Stimulated activated CD8-positive, alpha-beta memory T cell treated with anti-CD3 and anti-CD28 coated beads, Interleukin-12 subunit alpha, Interleukin-12 subunit beta, amount 100 ng/mL, for 4 hours (primary cell): ENCODE measurements around the gene MCF2L2.

ENCODE experiments used
- DNase-seq: peaks from one replicate; pipeline ENCODE4 v3.0.0-alpha.2; 2020; ENCODE audit warnings: low read depth

Gene MCF2L2

GRCh38 chr3:183265834-183266417 is 162.5 kb downstream of the MCF2L2 start:
- peak; percentile 10 for DNase-seq

GRCh38 chr3:183265157-183265642 is 163.2 kb downstream of the MCF2L2 start:
- DNase-seq: no peak

- DNase-seq: no peak
Measured at GRCh38 chr3:183264268-183264667, 164.2 kb downstream of the MCF2L2 start.

- no peak for DNase-seq
Measured at GRCh38 chr3:183262875-183263378, 165.5 kb downstream of the MCF2L2 start.

GRCh38 chr3:183261151-183261724 is 167.2 kb downstream of the MCF2L2 start:
- DNase-seq: no peak

GRCh38 chr3:183260167-183260904 is 168.1 kb downstream of the MCF2L2 start:
- DNase-seq: no peak

GRCh38 chr3:183259621-183260020 is 168.8 kb downstream of the MCF2L2 start:
- DNase-seq: no peak

GRCh38 chr3:183259087-183259486 is 169.3 kb downstream of the MCF2L2 start:
- no peak for DNase-seq

GRCh38 chr3:183255348-183255730 is 173.1 kb downstream of the MCF2L2 start:
- no peak for DNase-seq

GRCh38 chr3:183254487-183255347 is 173.7 kb downstream of the MCF2L2 start:
- no peak for DNase-seq

GRCh38 chr3:183253528-183254486 is 174.6 kb downstream of the MCF2L2 start:
- peak; percentile 12 for DNase-seq

- peak; percentile 18 for DNase-seq
Measured at GRCh38 chr3:183252973-183253527, 175.4 kb downstream of the MCF2L2 start, which contains the start of gene B3GNT5. TSS of gene B3GNT5 (plus strand) at chr3:183253253. CDS start at chr3:183269799, 16,546 bp downstream.

- DNase-seq: no peak
Measured at GRCh38 chr3:183252118-183252782, 176.2 kb downstream of the MCF2L2 start.

GRCh38 chr3:183249006-183249718 is 179.3 kb downstream of the MCF2L2 start:
- DNase-seq: no peak

GRCh38 chr3:183247011-183247589 is 181.3 kb downstream of the MCF2L2 start:
- DNase-seq: no peak

GRCh38 chr3:183244981-183245476 is 183.4 kb downstream of the MCF2L2 start:
- no peak for DNase-seq

- no peak for DNase-seq
Measured at GRCh38 chr3:183244219-183244618, 184.2 kb downstream of the MCF2L2 start.

- DNase-seq: no peak
Measured at GRCh38 chr3:183242431-183242830, 186.0 kb downstream of the MCF2L2 start.

- no peak for DNase-seq
Measured at GRCh38 chr3:183239046-183239445, 189.4 kb downstream of the MCF2L2 start.
